H9 (cell line): ENCODE data around the gene RASGRP3. TPM values are rescaled to one million over a fixed set of nuclear protein-coding genes. Genes with fewer than 3 reads are reported as not detected.

ENCODE experiments used
- DNase-seq: peaks from one replicate; pipeline ENCODE4 v3.0.0-alpha.2; 2017
- H2AFZ ChIP-seq: one replicate; pipeline ENCODE4 v1.6.1; 2013; ENCODE audit warnings: mild to moderate bottlenecking, low read length, control low read depth, moderate library complexity
- H2AK5ac ChIP-seq: 2 replicates; pipeline ENCODE4 v1.6.1; 2013; ENCODE audit warnings: low read length, control low read depth, mixed read lengths; ENCODE audit not compliant: insufficient read length
- H2BK120ac ChIP-seq: one replicate; pipeline ENCODE4 v1.6.1; 2013; ENCODE audit warnings: low read depth, mild to moderate bottlenecking, low read length, control low read depth, inconsistent platforms; ENCODE audit not compliant: poor library complexity, severe bottlenecking
- H2BK12ac ChIP-seq: 2 replicates; pipeline ENCODE4 v1.6.1; 2013; ENCODE audit warnings: low read length, control low read depth, mixed read lengths, low read depth; ENCODE audit not compliant: insufficient read length
- H2BK15ac ChIP-seq: 2 replicates; pipeline ENCODE4 v1.6.1; 2013; ENCODE audit warnings: low read depth, low read length, control low read depth
- H2BK20ac ChIP-seq: one replicate; pipeline ENCODE4 v1.6.1; 2013; ENCODE audit warnings: low read depth, mild to moderate bottlenecking, low read length, control low read depth, inconsistent platforms; ENCODE audit not compliant: poor library complexity, severe bottlenecking
- H2BK5ac ChIP-seq: 2 replicates; pipeline ENCODE4 v1.6.1; 2013; ENCODE audit warnings: low read length, control low read depth, mixed read lengths; ENCODE audit not compliant: insufficient read length
- H3K14ac ChIP-seq: 2 replicates; pipeline ENCODE4 v1.6.1; 2013; ENCODE audit warnings: low read length, control low read depth; ENCODE audit not compliant: insufficient read depth
- H3K18ac ChIP-seq: 2 replicates; pipeline ENCODE4 v1.6.1; 2013; ENCODE audit warnings: low read depth, mild to moderate bottlenecking, mixed read lengths, low read length, control low read depth; ENCODE audit not compliant: insufficient read length
- H3K23ac ChIP-seq: 2 replicates; pipeline ENCODE4 v1.6.1; 2013; ENCODE audit warnings: low read length, control low read depth, mixed read lengths, low read depth; ENCODE audit not compliant: insufficient read length
- H3K23me2 ChIP-seq: 2 replicates; pipeline ENCODE4 v1.6.1; 2013; ENCODE audit warnings: low read depth, mild to moderate bottlenecking, mixed read lengths, low read length, control low read depth; ENCODE audit not compliant: insufficient read length, poor library complexity, severe bottlenecking
- H3K27ac ChIP-seq: 2 replicates; pipeline ENCODE4 v1.5.1; 2013; ENCODE audit warnings: low read length, control low read depth, mixed read lengths, low read depth; ENCODE audit not compliant: insufficient read length
- H3K27me3 ChIP-seq: 2 replicates; pipeline ENCODE4 v1.6.1; 2013; ENCODE audit warnings: low read length, control low read depth, inconsistent platforms; ENCODE audit not compliant: insufficient read depth
- H3K4ac ChIP-seq: 2 replicates; pipeline ENCODE4 v1.6.1; 2013; ENCODE audit warnings: low read depth, mild to moderate bottlenecking, control low read depth, inconsistent platforms, low read length, moderate library complexity
- H3K4me1 ChIP-seq: 2 replicates; pipeline ENCODE4 v1.6.1; 2013; ENCODE audit warnings: low read length, control low read depth, inconsistent platforms; ENCODE audit not compliant: insufficient read depth
- H3K4me2 ChIP-seq: 2 replicates; pipeline ENCODE4 v1.6.1; 2013; ENCODE audit warnings: low read length, control low read depth, mixed read lengths; ENCODE audit not compliant: insufficient read length, insufficient read depth
- H3K56ac ChIP-seq: 2 replicates; pipeline ENCODE4 v1.6.1; 2013; ENCODE audit warnings: low read depth, mild to moderate bottlenecking, mixed read lengths, low read length, control low read depth; ENCODE audit not compliant: insufficient read length
- H3K79me1 ChIP-seq: 2 replicates; pipeline ENCODE4 v1.6.1; 2013; ENCODE audit warnings: low read depth, mild to moderate bottlenecking, moderate library complexity, low read length, control low read depth, inconsistent platforms; ENCODE audit not compliant: insufficient read depth, poor library complexity, severe bottlenecking
- H3K79me2 ChIP-seq: 2 replicates; pipeline ENCODE4 v1.6.1; 2013; ENCODE audit warnings: low read length, control low read depth, inconsistent platforms; ENCODE audit not compliant: insufficient read depth
- H3K9ac ChIP-seq: 2 replicates; pipeline ENCODE4 v1.6.1; 2013; ENCODE audit warnings: low read length, control low read depth, mixed read lengths; ENCODE audit not compliant: insufficient read length; ENCODE audit errors: extremely low read depth
- H3K9me3 ChIP-seq: one replicate; pipeline ENCODE4 v1.6.1; 2013; ENCODE audit warnings: low read depth, low read length, inconsistent platforms; ENCODE audit not compliant: control insufficient read depth
- H3T11ph ChIP-seq: one replicate; pipeline ENCODE4 v1.6.1; 2013; ENCODE audit warnings: mild to moderate bottlenecking, low read length, control low read depth, inconsistent platforms
- H4K20me1 ChIP-seq: one replicate; pipeline ENCODE4 v1.6.1; 2013; ENCODE audit not compliant: control insufficient read depth, insufficient read length, insufficient read depth
- H4K5ac ChIP-seq: 2 replicates; pipeline ENCODE4 v1.6.1; 2013; ENCODE audit warnings: low read depth, mild to moderate bottlenecking, mixed read lengths, low read length, control low read depth; ENCODE audit not compliant: insufficient read length
- H4K8ac ChIP-seq: replicated peaks from 2 replicates; pipeline ENCODE4 v1.6.1; 2013; ENCODE audit warnings: low read length, control low read depth, mixed read lengths, low read depth; ENCODE audit not compliant: insufficient read length
- H4K91ac ChIP-seq: 2 replicates; pipeline ENCODE4 v1.6.1; 2013; ENCODE audit warnings: low read depth, mild to moderate bottlenecking, moderate library complexity, mixed read lengths, low read length, control low read depth; ENCODE audit not compliant: insufficient read length
- H3K27ac Mint-ChIP-seq, 3 experiments: 2 replicates in 2 of 3; 3 replicates in 1 of 3; pipeline ENCODE4 v1.8.0; 2020 to 2021; ENCODE audit warnings: mixed read lengths in 3 of 3, mild to moderate bottlenecking in 1 of 3, moderate library complexity in 1 of 3
- H3K27me3 Mint-ChIP-seq: 2 replicates; pipeline ENCODE4 v1.8.0; 2021; ENCODE audit warnings: low read depth, mild to moderate bottlenecking, moderate library complexity, mixed read lengths
- H3K36me3 Mint-ChIP-seq, 3 experiments: 2 replicates in 2 of 3; 3 replicates in 1 of 3; pipeline ENCODE4 v1.8.0; 2020 to 2021; ENCODE audit warnings: low read depth in 3 of 3, mixed read lengths in 3 of 3; ENCODE audit not compliant: insufficient read depth in 1 of 3
- H3K4me1 Mint-ChIP-seq, 2 experiments: 2 replicates each; pipeline ENCODE4 v1.8.0; 2020; ENCODE audit warnings: mixed read lengths in 2 of 2
- H3K4me3 Mint-ChIP-seq, 2 experiments: 2 replicates in 1 of 2; 3 replicates in 1 of 2; pipeline ENCODE4 v1.8.0; 2020 to 2021; ENCODE audit warnings: mild to moderate bottlenecking in 2 of 2, mixed read lengths in 2 of 2, moderate library complexity in 1 of 2
- H3K9me3 Mint-ChIP-seq, 2 experiments: 2 replicates in 1 of 2; 3 replicates in 1 of 2; pipeline ENCODE4 v1.8.0; 2020; ENCODE audit warnings: mild to moderate bottlenecking in 2 of 2, mixed read lengths in 2 of 2, moderate library complexity in 1 of 2
- CTCF ChIP-seq: fragments of 200-600 bp; sonication (generic); conservative IDR thresholded peaks from 3 replicates; pipeline ENCODE4 v1.8.0; 2021; ENCODE audit warnings: antibody characterized with exemption, mild to moderate bottlenecking
- WGBS: extraction: QIAGEN DNeasy Blood & Tissue Kit; methylation state at CpG from one replicate; pipeline ENCODE4 v1.1.7; 2013; ENCODE audit warnings: missing lambda C conversion rate, low lambda C conversion rate, mixed read lengths; ENCODE audit not compliant: insufficient read length; ENCODE audit errors: extremely low coverage; 5-methylcytosine and 5-hydroxymethylcytosine counted together
- total RNA-seq: library from RNA; stranded (reverse); gene quantifications from 2 replicates; pipeline ENCODE4 v1.2.1, GENCODE V29; 2021

The RASGRP3 gene
- total RNA-seq, 1 experiment from 2014 or later = not detected

GRCh38 chr2:33469238-33469637 is 7.2 kb upstream of the RASGRP3 start:
- no peak overlapping the region for H3T11ph ChIP-seq
- no peaks in the 10 kb centered on the region for H3K27me3 ChIP-seq
- no peak overlapping the region for H2BK5ac ChIP-seq
- no peak overlapping the region for H3K9ac ChIP-seq
- no peak overlapping the region for H3K23ac ChIP-seq
- H2BK12ac ChIP-seq = no peak overlapping the region
- no peak overlapping the region for H4K5ac ChIP-seq
- no peak for DNase-seq
- H3K4me1 Mint-ChIP-seq = 0 out of 4 replicates have a peak, but pooled peaks cover 0 to 3% of the 10 kb centered on the region in 2 experiments
- H2AK5ac ChIP-seq = no peak overlapping the region
- H3K56ac ChIP-seq = no peak overlapping the region
- no peaks in the 10 kb centered on the region for H3K79me2 ChIP-seq
- no peaks in the 10 kb centered on the region for H3K79me1 ChIP-seq
- H3K4me2 ChIP-seq = no peak overlapping the region
- H4K20me1 ChIP-seq = no peaks in the 10 kb centered on the region
- peaks cover 8 to 11% of the 10 kb centered on the region in 2 experiments; a peak in 4 of 5 replicates for H3K9me3 Mint-ChIP-seq
- H2AFZ ChIP-seq = no peak overlapping the region
- no peaks in the 10 kb centered on the region for H3K23me2 ChIP-seq
- no peak overlapping the region for H3K14ac ChIP-seq
- H3K27me3 Mint-ChIP-seq = peaks cover 2% of the 10 kb centered on the region; the same call in 1 of the 2 replicates
- peaks cover 3 to 15% (median 6%) of the 10 kb centered on the region in 3 experiments; a peak in 6 of 7 replicates for H3K36me3 Mint-ChIP-seq
- no peak overlapping the region for H2BK120ac ChIP-seq
- no peak overlapping the region for H4K8ac ChIP-seq
- no peak overlapping the region for H2BK15ac ChIP-seq
- no CpG with 5 or more reads among the region's 5 CpGs for WGBS
- H3K27ac ChIP-seq = no peak overlapping the region
- H3K18ac ChIP-seq = no peak overlapping the region
- H3K4ac ChIP-seq = no peak overlapping the region
- no peaks in the 10 kb centered on the region for H3K4me1 ChIP-seq
- no peak overlapping the region for H3K4me3 Mint-ChIP-seq
- H4K91ac ChIP-seq = no peak overlapping the region
- no peaks in the 10 kb centered on the region for H3K9me3 ChIP-seq
- H2BK20ac ChIP-seq = no peak overlapping the region
- no peak overlapping the region for H3K27ac Mint-ChIP-seq
- no peak for TF ChIP-seq CTCF
